Activated naive CD4-positive, alpha-beta T cell treated with anti-CD3 and anti-CD28 coated beads, Interleukin-2, amount 50 U/mL, for 72 hours (primary cell): ENCODE data around the gene HDAC10. TPM values are rescaled to one million over a fixed set of nuclear protein-coding genes. Genes with fewer than 3 reads are reported as not detected.

Experiments
- ATAC-seq, 2 donors: fragments of 150-1000 bp; cut with Tn5 transposase; 2 replicates each; pipeline ENCODE4 v1.10.0; 2021; ENCODE audit warnings: mild to moderate bottlenecking in 2 of 2, moderate library complexity in 2 of 2
- DNase-seq, 2 donors: peaks; one replicate each; pipeline ENCODE4 v3.0.0; 2021 to 2022; ENCODE audit warnings: low spot score in 2 of 2
- H3K27ac Mint-ChIP-seq, 2 donors: one replicate each; pipeline ENCODE4 v1.8.0; 2022; ENCODE audit warnings: mild to moderate bottlenecking in 2 of 2, mixed read lengths in 2 of 2
- H3K36me3 Mint-ChIP-seq, 2 donors: one replicate each; pipeline ENCODE4 v1.8.0; 2022; ENCODE audit warnings: mixed read lengths in 2 of 2
- H3K9me3 Mint-ChIP-seq, 2 donors: one replicate each; pipeline ENCODE4 v1.8.0; 2022; ENCODE audit warnings: mixed read lengths in 2 of 2
- total RNA-seq, 2 donors: library from RNA; stranded (reverse); gene quantifications; one replicate each; pipeline ENCODE4 v1.2.3, GENCODE V29; 2022

HDAC10 gene
- total RNA-seq, 2 donors from 2014 or later = 43.7 to 67.3 TPM

DNA sequence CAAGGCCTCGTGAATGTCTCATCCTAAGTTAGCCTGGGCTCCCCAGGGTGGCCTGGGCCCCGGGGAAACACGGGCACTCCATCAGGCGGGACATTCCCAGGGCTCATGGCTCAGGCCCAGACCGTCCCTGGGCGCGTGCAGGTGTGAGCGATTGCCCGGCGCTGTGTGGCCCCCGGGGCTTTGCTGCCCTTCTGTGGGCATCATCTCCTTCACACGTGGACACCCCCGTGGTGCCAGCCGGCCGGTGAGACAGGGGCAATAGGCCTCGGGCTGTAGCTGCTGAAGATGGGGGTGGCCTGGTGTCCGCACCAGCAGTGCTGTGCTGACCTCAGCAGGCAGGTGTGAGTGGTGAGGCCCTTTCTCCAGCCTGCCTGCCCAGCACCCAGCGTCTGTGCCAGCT is 54.8 kb downstream of the HDAC10 start:
- ATAC-seq (no peak), DNase-seq (no peak)
- Mint-ChIP-seq H3K36me3 (peaks cover 0 to 11% of the 10 kb centered on the region in 2 donors), H3K27ac (no peak overlapping the region), H3K9me3 (no peaks in the 10 kb centered on the region)

Other genes with a start within 250 kb of the HDAC10 start
- under 1 TPM; 0.11 to 0.12 TPM for gene IL17REL, start 238.5 kb downstream of the HDAC10 start, total RNA-seq
- not detected for gene TTLL8, start 193.0 kb downstream of the HDAC10 start, total RNA-seq
- gene MLC1, start 165.8 kb downstream of the HDAC10 start, total RNA-seq = under 1 TPM in 1 of 2 donors, not detected in 1; 0.29 TPM
- gene MOV10L1, start 161.3 kb downstream of the HDAC10 start, total RNA-seq = not detected
- gene PANX2, start 80.5 kb downstream of the HDAC10 start, total RNA-seq = 1 to 10 TPM; 2.1 to 2.5 TPM
- 10 to 100 TPM; 84.4 to 98.2 TPM for gene TRABD, start 65.4 kb downstream of the HDAC10 start, total RNA-seq
- 10 to 100 TPM; 22.5 to 23.4 TPM for gene SELENOO, start 50.3 kb downstream of the HDAC10 start, total RNA-seq
- 10 to 100 TPM; 49.6 to 50.9 TPM for gene TUBGCP6, start 6.2 kb downstream of the HDAC10 start, total RNA-seq
- 10 to 100 TPM in 1 of 2 donors, 1 to 10 TPM in 1; 7.1 to 14.2 TPM for gene MAPK12, start 10.4 kb upstream of the HDAC10 start, total RNA-seq
- gene MAPK11, start 19.1 kb upstream of the HDAC10 start, total RNA-seq = 10 to 100 TPM; 15.6 to 25.7 TPM
- 10 to 100 TPM; 10.3 to 13.1 TPM for gene PLXNB2, start 56.4 kb upstream of the HDAC10 start, total RNA-seq
- gene DENND6B, start 75.7 kb upstream of the HDAC10 start, total RNA-seq = 1 to 10 TPM; 4.1 to 4.3 TPM
- gene PPP6R2, start 92.1 kb upstream of the HDAC10 start, total RNA-seq = 10 to 100 TPM; 42.6 to 48.3 TPM
- gene SBF1, start 223.8 kb upstream of the HDAC10 start, total RNA-seq = 10 to 100 TPM; 99.3 to 99.8 TPM
- 1 to 10 TPM; 6.0 to 7.0 TPM for gene ADM2, start 230.3 kb upstream of the HDAC10 start, total RNA-seq
- gene MIOX, start 235.6 kb upstream of the HDAC10 start, total RNA-seq = under 1 TPM in 1 of 2 donors, not detected in 1; 0.25 TPM